RCC 7860 (cell line): ENCODE results near the gene NCBP3.
A peak's percentile ranks its signal among the peaks of the same experiment; 100 is the strongest.
"Not testable (repeated sequence)": the region's sequence is repeated elsewhere in the genome, so short reads cannot be mapped to it uniquely, and the experiment has no call there.

Experiments used
- DNase-seq: peaks from one replicate; pipeline ENCODE4 v3.0.0-alpha.2; 2015; ENCODE audit warnings: low spot score
- FAIRE-seq: peaks from 2 replicates; lab custom pipeline; 2012; peaks lifted over from hg19 to GRCh38; lab: Jason Lieb, UNC

The NCBP3 gene

GRCh38 chr17:3848229-3848835 lies 2.3 kb upstream of the NCBP3 start:
- FAIRE-seq: peak; percentile 38
- DNase-seq: peak; percentile 25

GRCh38 chr17:3847165-3847670 lies 1.2 kb upstream of the NCBP3 start:
- no peak for FAIRE-seq
- DNase-seq: no peak

- no peak for DNase-seq
- peak; percentile 25 for FAIRE-seq
These were observed 555 bp upstream of the NCBP3 start for GRCh38 chr17:3846437-3847164.

GRCh38 chr17:3845291-3845620 lies 790 bp downstream of the NCBP3 start:
- no peak for FAIRE-seq

GRCh38 chr17:3844556-3844955 lies 1.5 kb downstream of the NCBP3 start:
- FAIRE-seq, DNase-seq: not testable (repeated sequence)

More at GRCh38 chr17:3845291-3845620, 790 bp downstream of the NCBP3 start:
- DNase-seq: peak; percentile 6

- DNase-seq: peak; percentile 35
- peak; percentile 7 for FAIRE-seq
These were observed 2.0 kb downstream of the NCBP3 start for GRCh38 chr17:3843935-3844516.

GRCh38 chr17:3838206-3838605 lies 7.8 kb downstream of the NCBP3 start:
- FAIRE-seq (no peak), DNase-seq (no peak)

- FAIRE-seq: no peak
- DNase-seq: no peak
These were observed 9.5 kb downstream of the NCBP3 start for GRCh38 chr17:3836551-3836950.

- peak; percentile 95 for FAIRE-seq
- DNase-seq: peak; percentile 77
These were observed 10.4 kb downstream of the NCBP3 start for GRCh38 chr17:3835410-3836229.

GRCh38 chr17:3834811-3835210 lies 11.2 kb downstream of the NCBP3 start:
- FAIRE-seq: no peak
- no peak for DNase-seq

GRCh38 chr17:3828852-3829232 lies 17.2 kb downstream of the NCBP3 start:
- FAIRE-seq (no peak), DNase-seq (no peak)

- FAIRE-seq: no peak
- DNase-seq: no peak
These were observed 17.7 kb downstream of the NCBP3 start for GRCh38 chr17:3828151-3828851.

- FAIRE-seq (peak; percentile 46), DNase-seq (peak; percentile 50)
These were observed 18.8 kb downstream of the NCBP3 start for GRCh38 chr17:3827124-3827773.

GRCh38 chr17:3826191-3826590 lies 19.9 kb downstream of the NCBP3 start:
- FAIRE-seq: no peak

GRCh38 chr17:3821101-3821500 lies 24.9 kb downstream of the NCBP3 start:
- DNase-seq (no peak), FAIRE-seq (no peak)

More at GRCh38 chr17:3826191-3826590, 19.9 kb downstream of the NCBP3 start:
- peak; percentile 55 for DNase-seq

GRCh38 chr17:3818786-3819185 lies 27.3 kb downstream of the NCBP3 start:
- DNase-seq (peak; percentile 58), FAIRE-seq (peak; percentile 87)

GRCh38 chr17:3817851-3818605 lies 28.0 kb downstream of the NCBP3 start:
- FAIRE-seq (no peak), DNase-seq (no peak)

- FAIRE-seq (no peak), DNase-seq (no peak)
These were observed 30.1 kb downstream of the NCBP3 start for GRCh38 chr17:3815925-3816324.

GRCh38 chr17:3815122-3815521 lies 30.9 kb downstream of the NCBP3 start:
- FAIRE-seq (no peak), DNase-seq (no peak)
